Dendritic cell treated with granulocyte-macrophage colony-stimulating factor and Interleukin-4, amounts not matched to agents 40 ng/mL and 50 ng/mL, for 4 days (primary cell): Measurements from ENCODE around the gene CUL9.
"Not testable (repeated sequence)": the region's sequence is repeated elsewhere in the genome, so short reads cannot be mapped to it uniquely, and the experiment has no call there.

Experiments
- H3K27ac Mint-ChIP-seq: one replicate; pipeline ENCODE4 v1.8.0; 2022; ENCODE audit warnings: mild to moderate bottlenecking, mixed read lengths
- H3K27me3 Mint-ChIP-seq: one replicate; pipeline ENCODE4 v1.8.0; 2022; ENCODE audit warnings: mild to moderate bottlenecking, mixed read lengths
- H3K36me3 Mint-ChIP-seq: one replicate; pipeline ENCODE4 v1.8.0; 2022; ENCODE audit warnings: low read depth, mixed read lengths
- H3K4me1 Mint-ChIP-seq: one replicate; pipeline ENCODE4 v1.8.0; 2022; ENCODE audit warnings: low read depth, mixed read lengths
- H3K4me3 Mint-ChIP-seq: one replicate; pipeline ENCODE4 v1.8.0; 2022; ENCODE audit warnings: mild to moderate bottlenecking, moderate library complexity, mixed read lengths
- H3K9me3 Mint-ChIP-seq: one replicate; pipeline ENCODE4 v1.8.0; 2022; ENCODE audit warnings: mixed read lengths
- intact Hi-C: fragments of 100-400 bp; cut with micrococcal nuclease; formaldehyde crosslinking; loops from one replicate; pipeline ENCODE4 v1.15.0; 2022

CUL9 gene

GRCh38 chr6:43181942-43182860, at the start of gene CUL9:
Gene CUL9 (plus strand): TSS chr6:43182196. CDS start chr6:43184311, 2,115 bp downstream.
- H3K36me3 Mint-ChIP-seq = peaks cover 76% of the 10 kb centered on the region
- H3K9me3 Mint-ChIP-seq = no peaks in the 10 kb centered on the region
- peak within 1 kb of the TSS; percentile 58 for H3K27ac Mint-ChIP-seq
- intact Hi-C loops = loop anchor here (1.0 to 2.0 kb wide), 2 partner anchors 8 to 47 kb away; partner anchors contain the start of gene DNPH1
- H3K4me3 Mint-ChIP-seq = peak within 1 kb of the TSS; percentile 99
- peaks cover 44% of the 10 kb centered on the region for H3K4me1 Mint-ChIP-seq
- H3K27me3 Mint-ChIP-seq = no peaks in the 10 kb centered on the region

DNA sequence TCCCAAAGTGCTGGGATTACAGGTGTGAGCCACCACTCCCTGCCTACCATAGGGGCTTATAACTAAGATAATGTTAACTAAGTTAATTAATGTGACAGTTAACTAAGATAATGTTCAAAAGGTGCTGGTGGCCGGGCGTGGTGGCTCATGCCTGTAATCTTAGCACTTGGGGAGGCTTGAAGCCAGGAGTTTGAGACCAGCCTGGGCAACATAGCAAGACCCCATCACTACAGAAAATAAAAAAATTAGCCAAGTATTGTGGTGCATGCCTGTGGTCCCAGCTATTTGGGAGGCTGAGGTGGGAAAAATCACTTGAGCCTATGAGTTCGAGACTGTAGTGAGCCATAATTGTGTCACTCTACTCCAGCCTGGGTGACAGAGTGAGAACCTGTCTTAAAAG, 43.7 kb upstream of the CUL9 start:
- Mint-ChIP-seq H3K36me3 (no peaks in the 10 kb centered on the region), H3K27ac (no peak overlapping the region), H3K4me1 (no peaks in the 10 kb centered on the region), H3K9me3 (no peaks in the 10 kb centered on the region), H3K27me3 (no peaks in the 10 kb centered on the region), H3K4me3 (no peak overlapping the region)
- intact Hi-C loops = no loop called here

DNA sequence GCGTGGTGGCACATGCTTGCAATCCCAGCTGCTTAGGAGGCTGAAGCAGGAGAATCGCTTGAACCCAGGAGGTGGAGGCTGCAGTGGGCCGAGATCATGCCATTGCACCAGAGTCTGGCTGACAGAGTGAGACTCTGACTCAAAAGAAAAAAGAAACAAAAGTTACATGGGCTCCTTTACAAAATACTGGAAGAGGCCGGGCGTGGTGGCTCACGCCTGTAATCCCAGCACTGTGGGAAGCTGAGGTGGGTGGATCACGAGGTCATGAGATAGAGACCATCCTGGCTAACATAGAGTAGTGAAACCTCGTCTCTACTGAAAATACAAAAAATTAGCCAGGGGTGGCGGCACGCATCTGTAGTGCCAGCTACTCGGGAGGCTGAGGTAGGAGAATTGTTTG, 42.0 kb upstream of the CUL9 start:
- H3K4me3 Mint-ChIP-seq, intact Hi-C loops, H3K27ac Mint-ChIP-seq, H3K36me3 Mint-ChIP-seq, H3K27me3 Mint-ChIP-seq, H3K4me1 Mint-ChIP-seq, H3K9me3 Mint-ChIP-seq: not testable (repeated sequence)

GRCh38 chr6:43141644-43142043, 40.4 kb upstream of the CUL9 start:
- intact Hi-C loops = loop anchor here (2.0 kb wide), 2 partner anchors 133 to 241 kb away; no protein-coding TSS in a partner anchor
- no peak overlapping the region for H3K4me3 Mint-ChIP-seq
- no peak overlapping the region for H3K27ac Mint-ChIP-seq
- H3K36me3 Mint-ChIP-seq = no peaks in the 10 kb centered on the region
- peaks cover 8% of the 10 kb centered on the region for H3K4me1 Mint-ChIP-seq
- H3K9me3 Mint-ChIP-seq = no peaks in the 10 kb centered on the region
- no peaks in the 10 kb centered on the region for H3K27me3 Mint-ChIP-seq

DNA sequence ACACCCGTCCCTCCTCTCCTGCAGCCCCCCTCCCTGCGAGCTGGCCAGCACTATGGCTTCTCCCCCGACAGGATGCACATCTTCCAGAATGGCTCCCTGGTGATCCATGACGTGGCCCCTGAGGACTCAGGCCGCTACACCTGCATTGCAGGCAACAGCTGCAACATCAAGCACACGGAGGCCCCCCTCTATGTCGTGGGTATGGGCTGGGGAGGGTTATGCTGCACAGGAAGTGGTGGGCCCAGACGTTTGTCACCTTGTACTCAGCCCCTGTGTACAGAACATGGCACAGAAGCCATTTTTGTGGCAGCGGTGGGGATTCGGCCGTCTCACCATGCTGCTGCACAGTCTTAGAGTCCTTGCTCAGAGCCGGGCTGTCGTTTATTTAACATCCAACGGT, 39.9 kb upstream of the CUL9 start:
- intact Hi-C loops = loop anchor here (2.0 kb wide), 2 partner anchors 133 to 241 kb away; no protein-coding TSS in a partner anchor
- no peaks in the 10 kb centered on the region for H3K9me3 Mint-ChIP-seq
- no peak overlapping the region for H3K27ac Mint-ChIP-seq
- no peaks in the 10 kb centered on the region for H3K27me3 Mint-ChIP-seq
- peaks cover 8% of the 10 kb centered on the region for H3K4me1 Mint-ChIP-seq
- H3K36me3 Mint-ChIP-seq = no peaks in the 10 kb centered on the region
- no peak overlapping the region for H3K4me3 Mint-ChIP-seq

DNA sequence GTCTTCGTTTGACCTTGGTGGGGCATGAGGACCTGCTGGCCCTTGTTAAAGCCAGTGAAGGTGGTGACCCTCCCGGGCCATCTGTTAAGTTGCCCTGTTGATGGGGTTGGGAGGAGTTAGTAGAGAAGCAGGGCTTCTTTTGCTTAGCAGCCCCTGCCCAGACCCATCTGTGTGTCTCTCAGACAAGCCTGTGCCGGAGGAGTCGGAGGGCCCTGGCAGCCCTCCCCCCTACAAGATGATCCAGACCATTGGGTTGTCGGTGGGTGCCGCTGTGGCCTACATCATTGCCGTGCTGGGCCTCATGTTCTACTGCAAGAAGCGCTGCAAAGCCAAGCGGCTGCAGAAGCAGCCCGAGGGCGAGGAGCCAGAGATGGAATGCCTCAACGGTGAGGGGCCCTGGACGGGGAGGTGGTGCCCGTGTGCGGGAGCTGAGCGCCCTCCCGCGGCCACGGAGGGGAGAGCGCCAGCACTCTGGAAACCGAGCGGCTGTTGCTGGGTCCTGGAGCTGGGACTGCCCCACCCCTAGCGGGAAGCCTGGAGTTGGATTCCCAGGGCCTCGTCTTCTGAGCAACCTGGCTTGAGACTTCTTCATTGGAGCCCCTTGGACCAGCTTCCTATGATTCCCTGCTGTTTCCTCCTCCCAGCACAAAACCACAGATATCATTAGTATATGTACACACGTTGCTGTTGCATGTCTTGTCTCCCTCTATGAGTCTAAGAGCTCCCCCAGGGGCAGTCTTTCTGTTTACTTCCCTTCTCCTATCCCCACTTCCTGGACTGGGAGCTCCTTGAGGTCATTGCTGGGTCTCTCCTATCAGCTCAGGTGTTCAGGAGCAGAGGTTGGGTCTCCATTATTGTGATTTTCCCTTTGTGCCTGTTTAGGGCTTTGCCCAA, 38.5 kb upstream of the CUL9 start:
- Mint-ChIP-seq H3K4me1 (peaks cover 8% of the 10 kb centered on the region), H3K4me3 (no peak overlapping the region), H3K27ac (no peak overlapping the region), H3K36me3 (no peaks in the 10 kb centered on the region), H3K27me3 (no peaks in the 10 kb centered on the region), H3K9me3 (no peaks in the 10 kb centered on the region)
- intact Hi-C loops = loop anchor here (2.0 kb wide), 2 partner anchors 135 to 243 kb away; no protein-coding TSS in a partner anchor

DNA sequence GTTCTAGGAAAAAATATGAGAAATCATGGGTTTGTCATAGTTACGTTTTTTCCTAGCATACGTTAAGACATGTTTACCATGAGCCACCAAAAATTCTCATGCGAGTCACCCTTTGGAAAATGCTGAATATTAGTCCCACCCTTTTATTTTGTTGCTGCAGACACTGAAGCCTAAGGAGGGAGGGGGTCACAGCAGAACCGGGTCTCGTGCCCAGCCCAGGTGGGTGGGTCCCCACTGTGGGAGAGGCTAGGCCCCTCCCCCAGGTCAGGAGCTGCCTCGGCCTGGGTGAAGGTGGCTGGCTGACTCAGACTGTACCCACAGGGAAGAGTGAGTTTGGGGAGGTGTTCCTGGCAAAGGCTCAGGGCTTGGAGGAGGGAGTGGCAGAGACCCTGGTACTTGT, 37.1 kb upstream of the CUL9 start:
- Mint-ChIP-seq H3K4me3 (no peak overlapping the region), H3K27ac (no peak overlapping the region), H3K36me3 (no peaks in the 10 kb centered on the region), H3K27me3 (no peaks in the 10 kb centered on the region), H3K4me1 (peaks cover 8% of the 10 kb centered on the region), H3K9me3 (no peaks in the 10 kb centered on the region)
- intact Hi-C loops = no loop called here

DNA sequence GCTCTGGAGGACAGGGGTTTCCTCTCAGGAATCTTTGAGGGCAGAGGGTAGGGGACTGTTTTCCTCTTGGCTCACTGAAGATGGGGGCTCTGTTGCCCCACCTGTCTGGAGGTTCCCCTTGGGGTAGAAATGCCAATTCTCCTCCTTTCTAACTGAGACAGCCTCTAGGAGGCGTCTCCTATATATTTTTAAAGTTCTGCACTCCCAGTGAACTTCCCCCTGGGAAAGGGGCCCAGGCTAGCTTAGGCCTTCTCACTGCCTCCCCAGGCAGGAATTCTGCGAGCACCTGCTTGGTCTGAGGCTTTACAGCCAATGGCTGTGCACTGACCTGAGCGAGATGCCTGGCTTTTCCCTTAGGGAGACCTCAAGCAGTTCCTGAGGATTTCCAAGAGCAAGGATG, 35.7 kb upstream of the CUL9 start:
- Mint-ChIP-seq H3K36me3 (no peaks in the 10 kb centered on the region), H3K27me3 (no peaks in the 10 kb centered on the region), H3K27ac (no peak overlapping the region), H3K9me3 (no peaks in the 10 kb centered on the region), H3K4me3 (no peak overlapping the region), H3K4me1 (peaks cover 8% of the 10 kb centered on the region)
- intact Hi-C loops = no loop called here

GRCh38 chr6:43146709-43147688, 35.0 kb upstream of the CUL9 start:
- Mint-ChIP-seq H3K9me3 (no peaks in the 10 kb centered on the region), H3K27me3 (no peaks in the 10 kb centered on the region), H3K4me3 (no peak overlapping the region), H3K27ac (no peak overlapping the region), H3K36me3 (no peaks in the 10 kb centered on the region), H3K4me1 (peaks cover 8% of the 10 kb centered on the region)
- intact Hi-C loops = no loop called here

DNA sequence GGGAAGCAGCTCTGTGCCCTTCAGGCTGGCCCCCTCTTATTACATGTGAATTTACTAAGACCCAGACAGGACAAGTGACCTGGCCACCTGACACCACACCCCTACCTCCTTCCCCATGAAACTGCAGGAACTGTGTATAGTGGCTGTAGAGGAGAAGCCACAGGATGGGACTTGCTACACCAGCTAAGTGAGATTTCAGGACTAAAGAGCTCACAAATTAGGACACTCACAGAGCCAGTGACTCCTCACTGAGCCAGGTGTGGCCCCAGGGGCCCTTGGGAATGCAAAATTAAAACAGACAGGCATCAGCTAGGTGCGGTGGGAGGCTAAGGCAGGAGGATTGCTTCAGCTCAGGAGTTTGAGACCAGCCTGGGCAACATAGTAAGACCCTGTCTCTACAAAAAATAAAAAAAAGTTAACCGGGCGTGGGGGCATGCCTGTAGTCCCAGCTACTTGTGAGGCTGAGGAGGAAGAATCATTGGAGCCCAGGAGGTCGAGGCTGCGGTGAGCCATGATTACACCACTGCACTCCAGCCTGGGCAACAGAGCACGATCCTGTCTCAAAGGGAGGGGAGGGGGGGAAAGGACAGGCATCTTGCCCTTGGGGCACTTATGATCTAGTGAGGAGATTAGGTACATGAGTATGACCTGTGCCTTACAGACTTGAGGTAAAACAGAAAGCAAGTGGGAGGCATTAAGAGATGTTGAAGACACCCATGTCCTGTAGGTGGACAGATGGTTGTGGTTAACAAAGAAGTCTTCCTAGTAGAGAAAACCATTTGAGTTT, 34.1 kb upstream of the CUL9 start:
- no peak overlapping the region for H3K27ac Mint-ChIP-seq

DNA sequence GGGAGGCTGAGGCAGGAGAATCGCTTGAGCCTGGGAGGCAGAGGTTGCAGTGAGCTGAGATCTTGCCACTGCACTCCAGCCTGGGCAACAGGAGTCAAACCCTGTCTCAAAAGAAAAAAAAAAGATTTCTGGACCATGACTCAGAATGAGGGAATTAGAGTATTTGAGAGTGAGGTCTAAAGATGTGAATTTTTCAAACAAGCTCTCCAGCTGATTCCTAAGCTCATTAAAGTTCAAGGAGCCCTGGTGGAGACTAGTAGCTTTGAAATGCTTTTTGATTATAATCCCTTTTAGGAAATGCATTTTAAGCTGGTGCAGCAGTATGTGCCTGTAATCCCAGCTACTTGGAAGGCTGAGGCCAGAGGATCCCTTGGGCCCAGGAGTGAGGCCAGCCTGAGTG, 32.7 kb upstream of the CUL9 start:
- Mint-ChIP-seq H3K27ac (no peak overlapping the region), H3K27me3 (no peaks in the 10 kb centered on the region), H3K36me3 (no peaks in the 10 kb centered on the region), H3K9me3 (no peaks in the 10 kb centered on the region), H3K4me1 (no peaks in the 10 kb centered on the region), H3K4me3 (no peak overlapping the region)
- intact Hi-C loops = no loop called here

More for the DNA sequence above, 34.1 kb upstream of the CUL9 start:
- Mint-ChIP-seq H3K9me3 (no peaks in the 10 kb centered on the region), H3K4me1 (peaks cover 8% of the 10 kb centered on the region), H3K36me3 (no peaks in the 10 kb centered on the region), H3K4me3 (no peak overlapping the region), H3K27me3 (no peaks in the 10 kb centered on the region)
- intact Hi-C loops = no loop called here

- no peak overlapping the region for H3K4me3 Mint-ChIP-seq
- no peaks in the 10 kb centered on the region for H3K9me3 Mint-ChIP-seq
- H3K27ac Mint-ChIP-seq = no peak overlapping the region
- no peaks in the 10 kb centered on the region for H3K36me3 Mint-ChIP-seq
- intact Hi-C loops = no loop called here
- no peaks in the 10 kb centered on the region for H3K4me1 Mint-ChIP-seq
- H3K27me3 Mint-ChIP-seq = no peaks in the 10 kb centered on the region
Measured at GRCh38 chr6:43150051-43150751, 31.8 kb upstream of the CUL9 start.
